Endothelial cell of umbilical vein (primary cell): ENCODE results near the gene CRTC1. TPM values are rescaled to one million over a fixed set of nuclear protein-coding genes. Genes with fewer than 3 reads are reported as not detected.

Experiments
- BruUV-seq: library from RNA; stranded (reverse); fragments of 400-500 nt; replicated peaks from 2 replicates; lab custom pipeline; 2021; lab: Mats Ljungman, UMichigan
- CTCF ChIA-PET: fragments of 300-600, 350-600 bp; sonication (Branson Sonifier 250); formaldehyde crosslinking; loops from one replicate; lab custom pipeline; 2021; ENCODE audit warnings: antibody characterized with exemption, inconsistent platforms; lab: Charles Lee
- POLR2A ChIA-PET: fragments of 300-600, 350-600 bp; sonication (Branson Sonifier 250); formaldehyde crosslinking; loops from one replicate; lab custom pipeline; 2021; ENCODE audit warnings: antibody characterized with exemption, inconsistent platforms; lab: Charles Lee
- DNase-seq: peaks from one replicate; pipeline ENCODE4 v3.0.0-alpha.2; 2011; ENCODE audit warnings: low read depth, low spot score
- FAIRE-seq: peaks from 2 replicates; lab custom pipeline; 2011; peaks lifted over from hg19 to GRCh38; lab: Jason Lieb, UNC
- H2AFZ ChIP-seq: 2 replicates; pipeline ENCODE4 v1.6.0; 2012; ENCODE audit warnings: low read depth, low read length, control low read depth, inconsistent platforms
- H3K27ac ChIP-seq: 2 replicates; pipeline ENCODE4 v1.5.1; 2011; ENCODE audit warnings: low read depth, mild to moderate bottlenecking, control low read depth, low read length, moderate library complexity; ENCODE audit not compliant: insufficient read depth
- H3K27me3 ChIP-seq, 2 experiments: 2 replicates each; pipeline versions ENCODE4 v1.6.0 to v1.6.1; 2011; ENCODE audit warnings: low read length in 2 of 2, mixed read lengths in 1 of 2; ENCODE audit not compliant: control insufficient read depth in 2 of 2, insufficient read depth in 2 of 2
- H3K36me3 ChIP-seq, 2 experiments: 2 replicates in 1 of 2; 3 replicates in 1 of 2; pipeline ENCODE4 v1.5.1; 2011; ENCODE audit warnings: low read length in 2 of 2, mild to moderate bottlenecking in 1 of 2, moderate library complexity in 1 of 2; ENCODE audit not compliant: control insufficient read depth in 2 of 2, insufficient read depth in 2 of 2; ENCODE audit errors: extremely low read depth in 1 of 2
- H3K4me1 ChIP-seq: 3 replicates; pipeline ENCODE4 v1.5.1; 2011; ENCODE audit warnings: mild to moderate bottlenecking, low read length; ENCODE audit not compliant: control insufficient read depth, insufficient read depth; ENCODE audit errors: extremely low read depth
- H3K4me2 ChIP-seq: 2 replicates; pipeline ENCODE4 v1.6.1; 2011; ENCODE audit warnings: low read length, control low read depth, mixed read lengths; ENCODE audit not compliant: insufficient read depth
- H3K4me3 ChIP-seq, 3 experiments: fragments of 200-600 bp in 1 of 3; sonication (generic), shearing (Covaris generic) in 1 of 3; replicated peaks in 1 of 3; 2 replicates each; pipeline ENCODE4 v1.5.1; 2011 to 2016; ENCODE audit warnings: control low read depth in 3 of 3, low read length in 3 of 3, mild to moderate bottlenecking in 2 of 3, inconsistent platforms in 1 of 3, low read depth in 1 of 3, moderate library complexity in 1 of 3; ENCODE audit not compliant: insufficient read depth in 1 of 3
- H3K79me2 ChIP-seq: 2 replicates; pipeline ENCODE4 v1.6.0; 2012; ENCODE audit warnings: low read length, inconsistent platforms; ENCODE audit not compliant: control insufficient read depth, insufficient read depth
- H3K9ac ChIP-seq: replicated peaks from 2 replicates; pipeline ENCODE3; 2011; ENCODE audit warnings: low read length, control low read depth; ENCODE audit not compliant: insufficient read depth; ENCODE audit errors: extremely low read depth
- H3K9me1 ChIP-seq: replicated peaks from 3 replicates; pipeline ENCODE4 v1.6.0; 2011; ENCODE audit warnings: mild to moderate bottlenecking, low read length; ENCODE audit not compliant: control insufficient read depth, insufficient read depth; ENCODE audit errors: extremely low read depth
- H3K9me3 ChIP-seq: replicated peaks from 2 replicates; pipeline ENCODE4 v1.5.1; 2012; ENCODE audit warnings: low read length, inconsistent platforms; ENCODE audit not compliant: control insufficient read depth, insufficient read depth
- H4K20me1 ChIP-seq: replicated peaks from 2 replicates; pipeline ENCODE3; 2011; ENCODE audit warnings: mild to moderate bottlenecking, low read length; ENCODE audit not compliant: control insufficient read depth, insufficient read depth; ENCODE audit errors: extremely low read depth
- GATA2 ChIP-seq: IDR thresholded peaks from 2 replicates; pipeline ENCODE4 v1.7.0; 2011; ENCODE audit warnings: low read depth, mild to moderate bottlenecking, moderate library complexity, mixed read lengths, low read length; ENCODE audit not compliant: insufficient read length, insufficient read depth
- POLR2A ChIP-seq: IDR thresholded peaks from 2 replicates; pipeline ENCODE4 v1.6.1; 2012; ENCODE audit warnings: low read depth, mild to moderate bottlenecking, control low read depth, low read length
- dilution Hi-C: fragments of 300-500 bp; cut with MboI; formaldehyde crosslinking; loops from one replicate; pipeline ENCODE4 v1.15.0; 2019; ENCODE audit warnings: low sequenced_read_pairs; ENCODE audit not compliant: extremely low pct_ligation_motif_present
- intact Hi-C: fragments of 100-400 bp; cut with micrococcal nuclease; formaldehyde crosslinking; loops from one replicate; pipeline ENCODE4 v1.10.0; 2022
- polyA plus RNA-seq, 4 experiments: library from polyadenylated mRNA; depleted of rRNA in 3 of 4; stranded (reverse) in 3 of 4; unstranded in 1 of 4; fragments of >200 nt; gene quantifications; 2 replicates each; pipeline versions ENCODE4 v1.2.1 to v1.2.3, GENCODE V29; 2011 to 2012; ENCODE audit warnings: missing spikeins in 1 of 4
- total RNA-seq: library from RNA; stranded (reverse); gene quantifications from 2 replicates; pipeline ENCODE4 v1.2.3, GENCODE V29; 2021
- TF ChIP-seq, protein P1 (sequence below), 2 donors: IDR thresholded peaks; 1 replicate in 1 of 2; 2 replicates in 1 of 2; pipeline ENCODE4 v1.5.1; 2011; ENCODE audit warnings: low read length in 2 of 2, mild to moderate bottlenecking in 2 of 2, moderate library complexity in 2 of 2, control low read depth in 1 of 2, inconsistent platforms in 1 of 2, low read depth in 1 of 2; ENCODE audit not compliant: insufficient read depth in 1 of 2; ENCODE audit errors: extremely low read depth in 1 of 2

Gene CRTC1
- total and polyA plus RNA-seq, 2 donors (not counting 3 experiments of a cell fraction or from before 2014, with no cell fraction given): 4.2 to 11.4 TPM

DNA sequence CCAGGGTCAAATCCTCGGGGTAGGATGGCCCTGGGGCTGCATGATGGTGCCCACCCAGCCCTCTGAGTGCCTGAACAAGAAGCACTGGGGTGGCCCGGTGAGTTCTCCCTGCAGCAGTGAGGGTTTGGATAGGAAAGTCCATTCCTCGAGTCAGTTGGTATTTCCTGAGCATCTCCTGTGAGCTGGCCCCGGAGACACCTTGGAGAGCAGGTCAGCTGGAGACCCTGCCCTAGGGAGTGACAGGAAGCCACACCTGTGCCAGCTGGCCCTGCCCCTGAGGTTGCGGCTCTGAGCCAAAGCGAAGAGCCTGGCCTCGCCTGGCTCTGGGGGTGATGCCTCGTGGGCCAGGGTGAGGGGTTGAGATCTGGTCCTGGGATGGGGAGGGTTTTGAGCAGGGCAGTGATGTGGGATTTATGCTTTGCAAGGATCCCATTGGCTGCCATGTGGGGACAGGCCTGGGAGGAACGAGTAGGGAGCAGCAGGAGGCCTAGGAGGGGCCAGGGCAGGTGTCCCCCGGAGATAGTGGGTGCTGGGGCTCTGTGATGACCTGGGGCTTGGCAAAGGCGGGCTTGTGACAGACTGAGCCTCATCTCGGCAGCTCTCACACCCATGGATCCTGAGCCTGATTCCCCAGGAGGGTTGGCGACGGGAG lies 16.0 kb downstream of the CRTC1 start:
- intact Hi-C loops (no loop called here), dilution Hi-C loops (no loop called here)
- no peaks in the 10 kb centered on the region for H4K20me1 ChIP-seq

More for the DNA sequence above, 16.0 kb downstream of the CRTC1 start:
- TF ChIP-seq, protein P1, sequence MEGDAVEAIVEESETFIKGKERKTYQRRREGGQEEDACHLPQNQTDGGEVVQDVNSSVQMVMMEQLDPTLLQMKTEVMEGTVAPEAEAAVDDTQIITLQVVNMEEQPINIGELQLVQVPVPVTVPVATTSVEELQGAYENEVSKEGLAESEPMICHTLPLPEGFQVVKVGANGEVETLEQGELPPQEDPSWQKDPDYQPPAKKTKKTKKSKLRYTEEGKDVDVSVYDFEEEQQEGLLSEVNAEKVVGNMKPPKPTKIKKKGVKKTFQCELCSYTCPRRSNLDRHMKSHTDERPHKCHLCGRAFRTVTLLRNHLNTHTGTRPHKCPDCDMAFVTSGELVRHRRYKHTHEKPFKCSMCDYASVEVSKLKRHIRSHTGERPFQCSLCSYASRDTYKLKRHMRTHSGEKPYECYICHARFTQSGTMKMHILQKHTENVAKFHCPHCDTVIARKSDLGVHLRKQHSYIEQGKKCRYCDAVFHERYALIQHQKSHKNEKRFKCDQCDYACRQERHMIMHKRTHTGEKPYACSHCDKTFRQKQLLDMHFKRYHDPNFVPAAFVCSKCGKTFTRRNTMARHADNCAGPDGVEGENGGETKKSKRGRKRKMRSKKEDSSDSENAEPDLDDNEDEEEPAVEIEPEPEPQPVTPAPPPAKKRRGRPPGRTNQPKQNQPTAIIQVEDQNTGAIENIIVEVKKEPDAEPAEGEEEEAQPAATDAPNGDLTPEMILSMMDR (IDR thresholded peaks at IDR 0.05; ENCODE audit: extremely low read depth in 1 of 2, insufficient read depth in 1 of 2, low read depth in 1 of 2, low read length in 2 of 2): no peak
- TF ChIP-seq GATA2 (no peak), POLR2A (no peak)
- Histone ChIP-seq H3K4me3 (no peak overlapping the region), H3K79me2 (no peaks in the 10 kb centered on the region), H3K36me3 (no peaks in the 10 kb centered on the region), H3K9me1 (no peaks in the 10 kb centered on the region), H3K4me2 (no peak overlapping the region), H3K9ac (no peak overlapping the region), H2AFZ (no peak overlapping the region), H3K27me3 (no peaks in the 10 kb centered on the region), H3K4me1 (peaks cover 3% of the 10 kb centered on the region), H3K27ac (no peak overlapping the region), H3K9me3 (no peaks in the 10 kb centered on the region)
- ChIA-PET CTCF (interaction anchor here (0.6 to 1.3 kb wide), 2 partner anchors 8 to 147 kb away, joined by 3 to 4 read pairs; no protein-coding TSS in a partner anchor), POLR2A (no interaction called here)
- no TSS peak for BruUV-seq
- FAIRE-seq (no peak), DNase-seq (no peak)
